ENCODE data around the gene ARL11.

The ARL11 gene

GRCh38 chr13:49615836-49616675 is 12.3 kb upstream of the ARL11 start:
- DNase-seq, result no peak

- no peak for DNase-seq
Observed at GRCh38 chr13:49616676-49617065, 11.6 kb upstream of the ARL11 start.

GRCh38 chr13:49620170-49620621 is 8.1 kb upstream of the ARL11 start:
- no peak for DNase-seq

- no peak for DNase-seq
Observed at GRCh38 chr13:49622174-49622946, 5.9 kb upstream of the ARL11 start.

- no peak for DNase-seq
Observed at GRCh38 chr13:49624229-49624628, 4.1 kb upstream of the ARL11 start.

GRCh38 chr13:49625392-49626079 is 2.8 kb upstream of the ARL11 start:
- no peak for DNase-seq

- DNase-seq, result no peak
Observed at GRCh38 chr13:49629196-49629938, 1.1 kb downstream of the ARL11 start.

GRCh38 chr13:49629947-49630346 is 1.6 kb downstream of the ARL11 start:
- DNase-seq, result no peak

- no peak for DNase-seq
Observed at GRCh38 chr13:49630580-49630979, 2.3 kb downstream of the ARL11 start.

- DNase-seq, result no peak
Observed at GRCh38 chr13:49632156-49632555, 3.8 kb downstream of the ARL11 start.

GRCh38 chr13:49633710-49634109 is 5.4 kb downstream of the ARL11 start:
- no peak for DNase-seq

GRCh38 chr13:49635599-49636433 is 7.5 kb downstream of the ARL11 start:
- no peak for DNase-seq

- DNase-seq, result no peak
Observed at GRCh38 chr13:49636705-49637104, 8.4 kb downstream of the ARL11 start.

- DNase-seq, result no peak
Observed at GRCh38 chr13:49638030-49638743, 9.9 kb downstream of the ARL11 start.

- DNase-seq, result no peak
Observed at GRCh38 chr13:49638744-49639072, 10.4 kb downstream of the ARL11 start.

- no peak for DNase-seq
Observed at GRCh38 chr13:49641801-49642291, 13.5 kb downstream of the ARL11 start.

- no peak for DNase-seq
Observed at GRCh38 chr13:49643035-49643646, 14.8 kb downstream of the ARL11 start.

- DNase-seq, result no peak
Observed at GRCh38 chr13:49645451-49645850, 17.1 kb downstream of the ARL11 start.

- no peak for DNase-seq
Observed at GRCh38 chr13:49646688-49647087, 18.4 kb downstream of the ARL11 start.

GRCh38 chr13:49649244-49649962 is 21.1 kb downstream of the ARL11 start:
- peak; percentile 0 for DNase-seq
